Stimulated activated CD8-positive, alpha-beta memory T cell treated with anti-CD3 and anti-CD28 coated beads, Interleukin-7, amount 100 ng/mL, for 1 hour (primary cell): ENCODE measurements around the gene RNF224.

Experiments used
- DNase-seq, 2 donors: peaks; one replicate each; pipeline ENCODE4 v3.0.0-alpha.2; 2020; ENCODE audit warnings: low read depth in 2 of 2

RNF224 gene

DNA sequence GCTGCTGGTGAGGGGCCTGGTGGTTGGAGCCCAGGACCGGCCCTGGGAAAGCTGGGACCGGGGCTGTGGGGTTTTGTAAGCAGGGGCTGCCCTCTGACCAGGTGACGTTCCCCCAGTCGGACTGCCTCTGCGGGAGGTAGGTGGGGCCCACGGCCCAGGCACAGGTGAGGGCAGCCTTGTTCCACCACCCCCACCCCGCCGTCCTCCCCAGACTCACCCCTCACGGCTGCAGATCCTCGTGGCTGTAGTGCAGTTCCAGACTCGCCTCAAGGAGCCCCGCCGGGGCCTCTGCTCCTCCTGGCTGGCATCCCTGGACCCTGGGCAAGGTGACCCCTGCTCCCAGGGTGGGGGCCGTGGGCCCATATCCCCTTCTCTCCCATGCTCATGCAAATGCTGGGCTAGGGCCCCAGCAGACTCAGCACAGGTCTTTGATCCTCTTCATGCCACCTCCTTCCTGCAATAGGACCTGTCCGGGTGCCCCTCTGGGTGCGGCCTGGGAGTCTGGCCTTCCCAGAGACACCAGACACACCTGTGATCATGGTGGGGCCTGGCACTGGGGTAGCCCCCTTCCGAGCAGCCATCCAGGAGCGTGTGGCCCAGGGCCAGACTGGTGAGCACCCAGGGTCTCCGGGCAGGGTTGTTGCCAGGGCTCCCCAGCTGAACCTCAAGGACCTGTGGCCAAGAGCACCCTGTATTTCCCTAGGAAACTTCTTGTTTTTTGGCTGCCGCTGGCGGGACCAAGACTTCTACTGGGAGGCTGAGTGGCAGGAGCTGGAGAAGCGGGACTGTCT, 11.9 kb upstream of the RNF224 start:
- DNase-seq: no peak

- DNase-seq: no peak
Observed at GRCh38 chr9:137216188-137216965, 10.9 kb upstream of the RNF224 start.

DNA sequence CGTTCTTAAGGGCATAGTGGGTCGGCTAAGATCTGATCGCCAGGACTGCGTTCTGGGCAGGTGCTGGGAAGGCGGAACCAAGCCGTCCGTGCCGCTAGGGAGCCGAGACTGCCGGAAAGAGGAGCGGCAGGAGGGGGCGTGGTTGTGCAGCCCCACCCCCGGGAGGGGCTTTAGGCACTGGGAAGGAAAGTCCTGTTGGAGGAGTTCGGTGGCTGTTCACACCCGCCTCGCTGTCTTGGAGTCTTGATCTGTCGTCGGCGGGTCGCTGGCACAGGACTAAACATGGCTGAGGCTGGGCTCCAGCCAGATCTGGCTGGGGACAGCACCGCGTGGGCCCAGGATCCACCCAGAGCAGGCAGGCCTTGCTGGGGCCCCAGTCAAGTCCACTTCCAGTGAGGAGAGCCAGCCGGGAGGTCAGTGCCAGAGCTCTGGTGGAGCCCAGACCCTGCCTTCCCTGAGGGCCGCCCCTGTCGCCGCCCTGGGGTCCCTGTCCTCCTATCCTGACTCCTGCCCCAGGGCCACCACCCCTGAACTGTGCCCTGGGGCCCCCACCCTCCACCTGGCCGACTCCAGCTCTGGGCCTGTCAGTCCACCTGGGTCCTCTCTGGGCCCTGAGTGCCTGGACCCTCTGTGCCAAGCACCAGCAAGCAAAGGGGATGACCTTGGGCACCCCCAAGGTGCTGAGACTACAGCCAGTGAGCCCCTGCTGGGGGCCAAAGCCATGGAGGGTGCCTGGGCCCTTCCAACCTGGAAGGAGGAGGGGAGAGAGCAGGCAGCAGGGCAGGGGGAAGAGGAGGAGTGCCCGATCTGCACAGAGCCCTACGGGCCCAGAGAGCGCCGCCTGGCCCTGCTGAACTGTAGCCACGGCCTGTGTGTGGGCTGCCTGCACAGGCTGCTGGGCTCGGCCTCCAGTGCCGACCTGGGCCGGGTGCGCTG, 9.8 kb upstream of the RNF224 start:
- DNase-seq: no peak

GRCh38 chr9:137218212-137218753, 9.0 kb upstream of the RNF224 start:
- no peak for DNase-seq

GRCh38 chr9:137218754-137219271, 8.5 kb upstream of the RNF224 start:
- no peak for DNase-seq

GRCh38 chr9:137219757-137220316, 7.5 kb upstream of the RNF224 start:
- no peak for DNase-seq

GRCh38 chr9:137220317-137221094, 6.8 kb upstream of the RNF224 start:
- no peak for DNase-seq

- DNase-seq: no peak
Observed at GRCh38 chr9:137221095-137221505, 6.2 kb upstream of the RNF224 start.

DNA sequence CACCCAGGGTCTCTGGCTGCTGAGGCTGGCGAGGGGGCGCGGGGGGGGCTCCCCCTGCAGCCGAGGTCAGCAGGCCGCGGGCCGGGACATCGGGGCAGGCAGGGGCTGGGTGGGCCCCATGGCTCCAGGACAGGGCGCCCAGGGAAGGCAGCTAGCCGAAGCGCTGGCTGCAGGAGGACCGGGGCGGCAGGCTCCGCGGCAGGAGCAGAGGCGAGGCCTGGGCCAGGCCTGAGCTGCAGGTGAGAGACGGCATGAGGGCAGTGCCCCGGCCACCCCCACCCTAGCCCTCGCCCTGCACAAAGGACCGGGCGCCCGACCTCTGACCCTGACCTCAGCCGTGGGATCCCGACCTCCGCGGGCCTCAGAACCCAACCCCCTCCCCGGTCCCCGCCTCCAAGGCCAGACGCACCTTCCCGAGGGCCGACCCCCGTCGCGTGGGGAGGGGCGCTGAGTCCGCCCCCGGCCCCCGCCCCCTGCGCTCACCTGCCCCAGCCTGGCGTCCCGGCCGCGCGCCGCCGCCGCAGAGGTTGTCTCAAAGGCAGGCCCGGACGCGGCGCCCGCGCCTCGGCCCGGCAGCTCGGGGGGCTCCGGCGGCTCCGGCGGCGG, 5.7 kb upstream of the RNF224 start:
- no peak for DNase-seq

DNA sequence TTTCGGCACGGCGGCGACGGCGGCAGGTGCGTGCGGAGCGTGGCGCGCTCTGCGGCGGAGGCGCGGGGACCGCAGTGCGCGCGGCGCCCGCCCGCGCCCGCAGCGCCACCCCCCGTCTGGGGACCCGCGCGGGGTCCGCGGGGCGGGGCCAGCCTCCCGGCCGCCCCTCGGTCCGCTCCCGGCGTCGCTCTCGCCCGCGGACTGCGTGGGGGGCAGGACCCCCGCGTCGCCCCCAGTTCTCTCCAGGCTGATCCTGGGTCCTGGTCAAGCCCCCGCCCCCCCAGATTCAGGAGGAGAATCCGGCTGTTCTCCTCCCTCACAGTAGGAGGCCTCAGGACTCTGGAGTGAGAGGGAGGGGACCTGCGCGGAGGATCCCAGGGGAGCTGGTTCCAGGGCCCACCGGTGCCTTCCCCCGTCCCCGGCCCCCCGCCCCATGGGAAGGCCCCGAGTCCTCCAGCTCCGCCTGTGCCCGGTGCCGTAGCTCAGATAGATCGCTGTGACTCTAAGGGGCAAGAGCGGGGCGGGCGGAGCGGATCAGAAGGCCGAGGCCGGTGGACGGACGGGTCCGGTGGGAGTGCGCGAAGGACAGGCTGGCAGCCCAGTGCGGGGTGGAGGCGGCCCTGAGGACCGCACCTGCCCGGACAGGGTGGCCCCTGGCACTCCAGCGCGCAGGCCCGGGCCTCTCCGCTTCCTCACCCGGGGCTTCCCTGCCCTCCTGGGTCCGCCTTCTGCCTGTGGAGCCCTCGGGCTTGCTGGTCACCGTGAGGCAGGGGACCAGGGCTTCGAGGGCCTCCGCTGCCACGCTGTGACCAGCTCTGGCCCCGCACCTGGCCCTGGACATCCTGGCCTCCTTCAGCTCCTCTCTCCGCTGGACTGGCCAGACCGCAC, 4.9 kb upstream of the RNF224 start, which contains the start of gene RNF208:
RNF208 (minus strand) TSS at position 51 of the 888 bp plus-strand sequence. CDS start 1,028 bp downstream, outside the sequence.
- no peak for DNase-seq

DNA sequence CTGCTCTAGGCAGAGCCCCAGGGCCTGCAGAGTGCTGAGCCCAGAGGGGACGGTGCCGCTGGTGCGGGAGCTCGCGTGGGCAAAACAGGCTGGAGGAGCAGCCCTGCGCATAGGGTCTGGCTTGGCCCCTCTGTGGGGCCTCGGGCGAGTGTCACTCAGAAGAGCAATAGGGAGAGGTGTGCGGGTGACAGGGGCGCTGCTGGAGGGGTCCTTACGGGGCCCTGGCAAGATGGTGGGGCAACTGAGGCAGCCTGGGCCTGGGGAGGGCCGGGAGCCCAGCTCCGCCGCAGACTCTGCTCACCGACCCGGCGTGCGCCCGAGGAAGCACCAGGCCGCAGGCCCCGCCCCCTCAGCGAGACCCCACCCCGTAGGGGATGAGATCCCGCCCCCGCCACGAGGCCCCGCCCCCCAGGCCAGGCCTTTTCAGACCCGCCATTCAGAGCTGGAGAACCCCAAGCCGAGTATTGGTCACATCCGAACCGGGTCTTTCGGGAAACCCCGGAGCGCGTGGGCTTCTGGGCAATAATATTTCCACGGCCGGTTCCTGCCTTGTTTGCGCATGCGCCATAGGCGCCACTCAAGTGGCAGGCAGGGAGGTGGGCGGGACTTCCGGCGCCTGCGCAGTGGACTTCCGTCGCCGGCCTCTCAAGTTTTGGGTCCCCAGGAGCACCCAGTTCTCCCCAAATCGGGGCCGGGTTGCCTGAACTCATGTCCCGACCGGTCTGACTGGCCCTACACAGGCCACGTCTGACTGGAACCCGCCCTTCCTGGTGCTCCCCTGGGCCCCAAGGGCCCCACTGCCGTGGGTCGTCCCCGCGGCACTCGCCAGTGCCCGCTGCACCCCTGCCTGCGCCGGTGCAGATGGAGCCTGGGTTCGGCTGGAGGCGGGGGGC, 4.0 kb upstream of the RNF224 start:
- peak; percentile 92 to 96 for DNase-seq

- DNase-seq: no peak
Observed at GRCh38 chr9:137224830-137225694, 2.2 kb upstream of the RNF224 start, which contains the start of gene CYSRT1. TSS of gene CYSRT1 (plus strand) at chr9:137225174. CDS start at chr9:137225622, 448 bp downstream.

DNA sequence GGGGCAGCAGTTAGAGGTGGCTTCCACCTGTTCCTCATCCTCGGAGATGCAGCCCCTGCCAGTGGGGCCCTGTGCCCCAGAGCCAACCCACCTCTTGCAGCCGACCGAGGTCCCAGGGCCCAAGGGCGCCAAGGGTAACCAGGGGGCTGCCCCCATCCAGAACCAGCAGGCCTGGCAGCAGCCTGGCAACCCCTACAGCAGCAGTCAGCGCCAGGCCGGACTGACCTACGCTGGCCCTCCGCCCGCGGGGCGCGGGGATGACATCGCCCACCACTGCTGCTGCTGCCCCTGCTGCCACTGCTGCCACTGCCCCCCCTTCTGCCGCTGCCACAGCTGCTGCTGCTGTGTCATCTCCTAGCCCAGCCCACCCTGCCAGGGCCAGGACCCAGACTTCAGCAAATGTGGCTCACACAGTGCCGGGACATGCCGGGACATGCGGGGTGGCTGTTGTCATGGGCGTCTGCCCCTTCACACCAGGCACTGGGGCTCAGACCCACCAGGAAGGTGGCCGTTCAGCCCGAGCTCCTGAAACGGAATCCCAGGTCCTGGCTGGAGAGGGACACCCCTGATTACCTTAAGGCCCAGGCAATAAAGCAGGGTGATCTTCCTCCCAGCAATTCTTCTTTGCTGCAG, 1.5 kb upstream of the RNF224 start:
- DNase-seq: no peak

DNA sequence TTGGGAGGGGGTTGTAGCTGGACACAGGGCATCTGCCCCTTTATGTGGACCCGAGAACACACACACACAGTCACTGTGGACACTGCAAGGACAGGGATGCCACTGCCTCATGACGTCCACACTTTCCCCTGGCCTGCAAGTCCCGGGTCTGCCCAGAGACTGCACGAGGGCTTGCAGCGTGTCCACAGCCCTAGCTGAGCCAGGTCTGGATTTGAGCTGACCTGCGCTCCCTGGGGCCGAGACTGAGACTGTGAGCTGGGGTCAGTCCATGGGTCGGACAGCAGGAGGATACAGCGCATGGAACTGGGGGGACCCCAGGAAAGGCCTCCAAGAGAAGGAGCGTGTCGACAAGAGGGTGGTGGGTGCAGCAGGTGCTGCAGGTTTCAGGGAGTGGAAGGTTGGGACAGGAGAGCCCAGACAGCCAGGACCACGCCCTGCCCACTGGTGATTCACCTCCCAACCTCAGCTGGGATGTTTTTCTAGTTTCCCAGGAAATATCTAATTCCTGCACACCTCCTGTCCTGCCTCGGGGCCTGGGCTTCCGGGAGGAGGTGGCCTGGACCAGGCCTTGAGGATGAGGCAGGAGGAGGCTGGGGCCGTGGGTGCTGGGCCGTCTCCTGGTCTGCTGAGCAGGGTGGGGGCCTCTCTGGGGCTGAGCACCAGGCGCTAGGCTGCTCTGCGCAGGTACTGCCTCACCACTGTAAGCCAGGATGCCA, 806 bp upstream of the RNF224 start:
- no peak for DNase-seq

- no peak for DNase-seq
Observed at GRCh38 chr9:137227853-137228505, 677 bp downstream of the RNF224 start.
